ENCODE data around the gene POU2F1. TPM values are rescaled to one million over a fixed set of nuclear protein-coding genes. Genes with fewer than 3 reads are reported as not detected.
"Not testable (repeated sequence)": the region's sequence is repeated elsewhere in the genome, so short reads cannot be mapped to it uniquely, and the experiment has no call there.

The POU2F1 gene
- total and polyA plus RNA-seq, 3 donors from 2014 or later: 17.1 to 36.9 (median 36.0) TPM

GRCh38 chr1:167317463-167317862, 96.8 kb downstream of the POU2F1 start:
- Histone ChIP-seq H3K9me3 (no peaks in the 10 kb centered on the region), H3K27ac (no peak overlapping the region), H3K27me3 (no peaks in the 10 kb centered on the region), H3K36me3 (ENCODE audit: low read depth, missing control alignments) (no peaks in the 10 kb centered on the region), H3K4me1 (no peaks in the 10 kb centered on the region), H3K4me3 (no peak overlapping the region)
- TF ChIP-seq CTCF (IDR thresholded peaks at IDR 0.05) (no peak), POLR2A (IDR thresholded peaks at IDR 0.05) (no peak)
- 96 to 100% methylated on average over 3 of the region's 3 CpGs for whole genome bisulfite sequencing, 2 donors
- intact Hi-C loops (cut with DNase I; ENCODE audit: low total_unique reads): no loop called here
- no peak for DNase-seq

- DNase-seq; intact Hi-C loops (cut with DNase I; ENCODE audit: low total_unique reads); H3K36me3 ChIP-seq (ENCODE audit: low read depth, missing control alignments); H3K9me3 ChIP-seq; H3K27me3 ChIP-seq; H3K4me3 ChIP-seq; H3K4me1 ChIP-seq; H3K27ac ChIP-seq: not testable (repeated sequence)
- WGBS, 2 donors: 95 to 100% methylated on average over 2 of the region's 2 CpGs
Measured at GRCh38 chr1:167319206-167319605, 98.5 kb downstream of the POU2F1 start.

- Histone ChIP-seq H3K4me3 (no peak overlapping the region), H3K9me3 (no peaks in the 10 kb centered on the region), H3K36me3 (ENCODE audit: low read depth, missing control alignments) (no peaks in the 10 kb centered on the region), H3K4me1 (no peaks in the 10 kb centered on the region), H3K27ac (no peak overlapping the region), H3K27me3 (no peaks in the 10 kb centered on the region)
- DNase-seq: no peak
- TF ChIP-seq CTCF (IDR thresholded peaks at IDR 0.05): no peak
- TF ChIP-seq POLR2A (IDR thresholded peaks at IDR 0.05): no peak
- WGBS, 2 donors: 98% methylated on average over 8 of the region's 8 CpGs
- intact Hi-C loops (cut with DNase I; ENCODE audit: low total_unique reads): no loop called here
Measured at GRCh38 chr1:167322483-167322882, 101.8 kb downstream of the POU2F1 start.

- no peaks in the 10 kb centered on the region for H3K27me3 ChIP-seq
- H3K4me3 ChIP-seq: no peak overlapping the region
- no peak overlapping the region for H3K27ac ChIP-seq
- no peak for TF ChIP-seq CTCF (IDR thresholded peaks at IDR 0.05)
- no peak for TF ChIP-seq POLR2A (IDR thresholded peaks at IDR 0.05)
- WGBS, 2 donors: 94 to 100% methylated on average over 1 of the region's 1 CpG
- H3K4me1 ChIP-seq: no peaks in the 10 kb centered on the region
- DNase-seq: no peak
- no peaks in the 10 kb centered on the region for H3K36me3 ChIP-seq (ENCODE audit: low read depth, missing control alignments)
- intact Hi-C loops (cut with DNase I; ENCODE audit: low total_unique reads): no loop called here
- no peaks in the 10 kb centered on the region for H3K9me3 ChIP-seq
Measured at GRCh38 chr1:167325151-167325550, 104.5 kb downstream of the POU2F1 start.

- 59 to 68% methylated on average over 4 of the region's 4 CpGs for WGBS, 2 donors
- Histone ChIP-seq H3K4me3 (no peak overlapping the region), H3K9me3 (no peaks in the 10 kb centered on the region), H3K27me3 (no peaks in the 10 kb centered on the region), H3K36me3 (ENCODE audit: low read depth, missing control alignments) (no peaks in the 10 kb centered on the region), H3K27ac (no peak overlapping the region), H3K4me1 (no peaks in the 10 kb centered on the region)
- TF ChIP-seq POLR2A (IDR thresholded peaks at IDR 0.05) (no peak), CTCF (IDR thresholded peaks at IDR 0.05) (no peak)
- no peak for DNase-seq
- intact Hi-C loops (cut with DNase I; ENCODE audit: low total_unique reads): no loop called here
Measured at GRCh38 chr1:167328306-167328815, 107.7 kb downstream of the POU2F1 start.
